ENCODE data around the gene RNLS.
A peak's percentile ranks its signal among the peaks of the same experiment; 100 is the strongest.

RNLS gene

GRCh38 chr10:88256013-88256680 lies 327.0 kb downstream of the RNLS start:
- no peak for DNase-seq
- no peaks in the 10 kb centered on the region for H3K36me3 Mint-ChIP-seq (ENCODE audit: low read depth)

GRCh38 chr10:88254091-88254490 lies 329.0 kb downstream of the RNLS start:
- DNase-seq = no peak
- H3K4me3 Mint-ChIP-seq = no peak overlapping the region
- H3K4me1 Mint-ChIP-seq = peaks cover 15% of the 10 kb centered on the region
- peaks cover 5% of the 10 kb centered on the region for H3K27me3 Mint-ChIP-seq (ENCODE audit: low read depth, poor library complexity)
- no peak for TF ChIP-seq CTCF (IDR thresholded peaks at IDR 0.05)
- H3K36me3 Mint-ChIP-seq (ENCODE audit: low read depth) = no peaks in the 10 kb centered on the region
- no peak overlapping the region for H3K27ac Mint-ChIP-seq
- H3K9me3 Mint-ChIP-seq = no peaks in the 10 kb centered on the region

More at GRCh38 chr10:88256013-88256680, 327.0 kb downstream of the RNLS start:
- H3K4me1 Mint-ChIP-seq = peaks cover 15% of the 10 kb centered on the region
- H3K27ac Mint-ChIP-seq = no peak overlapping the region
- no peak for TF ChIP-seq CTCF (IDR thresholded peaks at IDR 0.05)
- H3K27me3 Mint-ChIP-seq (ENCODE audit: low read depth, poor library complexity) = peaks cover 5% of the 10 kb centered on the region
- H3K9me3 Mint-ChIP-seq = no peaks in the 10 kb centered on the region
- no peak overlapping the region for H3K4me3 Mint-ChIP-seq

GRCh38 chr10:88253622-88254021 lies 329.5 kb downstream of the RNLS start:
- Mint-ChIP-seq H3K36me3 (ENCODE audit: low read depth) (no peaks in the 10 kb centered on the region), H3K27me3 (ENCODE audit: low read depth, poor library complexity) (peaks cover 5% of the 10 kb centered on the region), H3K9me3 (no peaks in the 10 kb centered on the region), H3K27ac (no peak overlapping the region), H3K4me1 (peaks cover 20% of the 10 kb centered on the region), H3K4me3 (no peak overlapping the region)
- no peak for TF ChIP-seq CTCF (IDR thresholded peaks at IDR 0.05)
- DNase-seq = no peak

GRCh38 chr10:88253128-88253527 lies 330.0 kb downstream of the RNLS start:
- Mint-ChIP-seq H3K36me3 (ENCODE audit: low read depth) (no peaks in the 10 kb centered on the region), H3K4me1 (peaks cover 22% of the 10 kb centered on the region), H3K4me3 (no peak overlapping the region), H3K9me3 (no peaks in the 10 kb centered on the region), H3K27me3 (ENCODE audit: low read depth, poor library complexity) (peaks cover 5% of the 10 kb centered on the region), H3K27ac (no peak overlapping the region)
- no peak for TF ChIP-seq CTCF (IDR thresholded peaks at IDR 0.05)
- no peak for DNase-seq

GRCh38 chr10:88249450-88249849 lies 333.7 kb downstream of the RNLS start:
- DNase-seq = no peak
- peaks cover 5% of the 10 kb centered on the region for H3K27me3 Mint-ChIP-seq (ENCODE audit: low read depth, poor library complexity)
- H3K27ac Mint-ChIP-seq = no peak overlapping the region
- H3K36me3 Mint-ChIP-seq (ENCODE audit: low read depth) = no peaks in the 10 kb centered on the region
- peaks cover 49% of the 10 kb centered on the region for H3K4me1 Mint-ChIP-seq
- no peak for TF ChIP-seq CTCF (IDR thresholded peaks at IDR 0.05)
- H3K4me3 Mint-ChIP-seq = no peak overlapping the region
- H3K9me3 Mint-ChIP-seq = no peaks in the 10 kb centered on the region

GRCh38 chr10:88246675-88247074 lies 336.4 kb downstream of the RNLS start:
- Mint-ChIP-seq H3K9me3 (no peaks in the 10 kb centered on the region), H3K36me3 (ENCODE audit: low read depth) (no peaks in the 10 kb centered on the region), H3K4me3 (peak overlapping the region; percentile 24), H3K27ac (peak overlapping the region; percentile 17), H3K27me3 (ENCODE audit: low read depth, poor library complexity) (no peaks in the 10 kb centered on the region), H3K4me1 (peaks cover 53% of the 10 kb centered on the region)
- DNase-seq = no peak
- TF ChIP-seq CTCF (IDR thresholded peaks at IDR 0.05) = no peak

Measured in nephron progenitor cell (in vitro differentiated cells).